NCI-H510A treated with DMSO at 0.1 percent for 48 hours (cell line): ENCODE results near the gene PSME2.
A peak's percentile ranks its signal among the peaks of the same experiment; 100 is the strongest.

Source experiments
- DNase-seq: peaks from one replicate; lab custom pipeline; 2025; lab: John Stamatoyannopoulos, UW

PSME2 gene

GRCh38 chr14:24146453-24146977 is at the start of gene PSME2:
Gene PSME2, minus strand, starts transcription at chr14:24146610. Its CDS starts 29 bp downstream, at chr14:24146581.
- DNase-seq: peak; percentile 96

- peak; percentile 39 for DNase-seq
These were observed 49.0 kb upstream of the PSME2 start, which contains the start of gene TM9SF1 for GRCh38 chr14:24195186-24196070. Gene TM9SF1, minus strand, starts transcription at chr14:24195441. Its CDS starts 422 bp downstream, at chr14:24195019.

GRCh38 chr14:24194873-24195185 is 48.4 kb upstream of the PSME2 start:
- DNase-seq: no peak

- no peak for DNase-seq
These were observed 47.9 kb upstream of the PSME2 start for GRCh38 chr14:24194186-24194872.

- DNase-seq: no peak
These were observed 46.5 kb upstream of the PSME2 start for GRCh38 chr14:24192933-24193332.

- DNase-seq: no peak
These were observed 44.0 kb upstream of the PSME2 start for GRCh38 chr14:24190416-24190815.

- DNase-seq: no peak
These were observed 43.0 kb upstream of the PSME2 start for GRCh38 chr14:24189460-24189859.

- DNase-seq: no peak
These were observed 42.6 kb upstream of the PSME2 start for GRCh38 chr14:24189059-24189375.

- peak; percentile 96 for DNase-seq
These were observed 42.0 kb upstream of the PSME2 start, which contains the start of gene IPO4 for GRCh38 chr14:24188251-24189058. Gene IPO4, minus strand, starts transcription at chr14:24188816. Its CDS starts 29 bp downstream, at chr14:24188787.

- no peak for DNase-seq
These were observed 41.1 kb upstream of the PSME2 start for GRCh38 chr14:24187539-24187915.

GRCh38 chr14:24186831-24187538 is 40.6 kb upstream of the PSME2 start:
- no peak for DNase-seq

- DNase-seq: no peak
These were observed 39.3 kb upstream of the PSME2 start for GRCh38 chr14:24185741-24186140.

- DNase-seq: no peak
These were observed 38.6 kb upstream of the PSME2 start for GRCh38 chr14:24185026-24185425.

GRCh38 chr14:24184104-24184970 is 37.9 kb upstream of the PSME2 start:
- no peak for DNase-seq

GRCh38 chr14:24183014-24183481 is 36.6 kb upstream of the PSME2 start:
- DNase-seq: no peak

GRCh38 chr14:24182110-24182882 is 35.9 kb upstream of the PSME2 start:
- DNase-seq: no peak

GRCh38 chr14:24181371-24182077 is 35.1 kb upstream of the PSME2 start:
- no peak for DNase-seq

- no peak for DNase-seq
These were observed 33.8 kb upstream of the PSME2 start for GRCh38 chr14:24179961-24180796.
